ENCODE measurements around the gene RHEBL1. TPM values are rescaled to one million over a fixed set of nuclear protein-coding genes. Genes with fewer than 3 reads are reported as not detected.

RHEBL1 gene
- total RNA-seq, 4 donors from 2014 or later: 1.1 to 4.3 TPM; not detected in 2

GRCh38 chr12:49108958-49109404, 39.2 kb upstream of the RHEBL1 start:
- Histone ChIP-seq H3K36me3 (peaks cover 0 to 24% (median 0%) of the 10 kb centered on the region in 3 donors), H3K4me1 (peaks cover 3 to 62% (median 30%) of the 10 kb centered on the region in 4 donors), H3K27me3 (no peaks in the 10 kb centered on the region), H3K27ac (peak overlapping the region; percentile 93 to 100 (median 94)), H3K4me3 (peak overlapping the region; percentile 72 to 97 (median 78)), H3K9me3 (no peaks in the 10 kb centered on the region)
- TF ChIP-seq EP300 (IDR thresholded peaks at IDR 0.05) (peak in 1 of 2 donors; percentile 85), POLR2A (IDR thresholded peaks at IDR 0.05) (peak in 1 of 2 donors; percentile 55), CTCF (IDR thresholded peaks at IDR 0.05) (no peak)
- WGBS, 2 donors: 3 to 16% methylated on average over 4 of the region's 4 CpGs
- DNase-seq (ENCODE audit: low spot score in 2 of 2): peak; percentile 49 to 78

GRCh38 chr12:49105504-49106084, 35.8 kb upstream of the RHEBL1 start:
- TF ChIP-seq POLR2A (IDR thresholded peaks at IDR 0.05) (no peak), CTCF (IDR thresholded peaks at IDR 0.05) (no peak), EP300 (IDR thresholded peaks at IDR 0.05) (no peak)
- H3K36me3 ChIP-seq: peaks cover 5 to 57% (median 8%) of the 10 kb centered on the region in 3 donors
- no peak overlapping the region for H3K4me3 ChIP-seq
- H3K27me3 ChIP-seq: no peaks in the 10 kb centered on the region
- peak overlapping the region in 2 of 4 donors; percentile 42 to 55 for H3K27ac ChIP-seq
- no peaks in the 10 kb centered on the region for H3K9me3 ChIP-seq
- no peak for DNase-seq (ENCODE audit: low spot score in 2 of 2)
- peaks cover 3 to 54% (median 30%) of the 10 kb centered on the region in 4 donors for H3K4me1 ChIP-seq
- WGBS, 2 donors: 56 to 62% methylated on average over 9 of the region's 9 CpGs

- H3K36me3 ChIP-seq: peaks cover 5 to 65% (median 8%) of the 10 kb centered on the region in 3 donors
- WGBS, 2 donors: 73 to 76% methylated on average over 3 of the region's 3 CpGs
- peaks cover 3 to 54% (median 30%) of the 10 kb centered on the region in 4 donors for H3K4me1 ChIP-seq
- no peaks in the 10 kb centered on the region for H3K27me3 ChIP-seq
- H3K27ac ChIP-seq: peak overlapping the region in 2 of 4 donors; percentile 20 to 55
- TF ChIP-seq CTCF (IDR thresholded peaks at IDR 0.05) (no peak), POLR2A (IDR thresholded peaks at IDR 0.05) (no peak), EP300 (IDR thresholded peaks at IDR 0.05) (no peak)
- H3K9me3 ChIP-seq: no peaks in the 10 kb centered on the region
- no peak overlapping the region for H3K4me3 ChIP-seq
- DNase-seq (ENCODE audit: low spot score in 2 of 2): no peak
These were observed 35.0 kb upstream of the RHEBL1 start for GRCh38 chr12:49104822-49105221.

- Histone ChIP-seq H3K4me3 (no peak overlapping the region), H3K36me3 (peaks cover 5 to 95% (median 8%) of the 10 kb centered on the region in 3 donors)
- WGBS, 2 donors: 86 to 95% methylated on average over 6 of the region's 6 CpGs
These were observed 30.6 kb upstream of the RHEBL1 start for GRCh38 chr12:49100380-49100779.

More at GRCh38 chr12:49100380-49100779, 30.6 kb upstream of the RHEBL1 start:
- H3K27me3 ChIP-seq: no peaks in the 10 kb centered on the region
- no peak for DNase-seq (ENCODE audit: low spot score in 2 of 2)
- peaks cover 0 to 26% (median 4%) of the 10 kb centered on the region in 4 donors for H3K4me1 ChIP-seq
- no peaks in the 10 kb centered on the region for H3K9me3 ChIP-seq
- TF ChIP-seq CTCF (IDR thresholded peaks at IDR 0.05) (no peak), EP300 (IDR thresholded peaks at IDR 0.05) (no peak), POLR2A (IDR thresholded peaks at IDR 0.05) (no peak)
- peak overlapping the region in 2 of 4 donors; percentile 1 to 52 for H3K27ac ChIP-seq

Data from tibial nerve (tissue), 4 donors.